HepG2 (cell line): ENCODE data around the gene AGAP3. TPM values are rescaled to one million over a fixed set of nuclear protein-coding genes. Genes with fewer than 3 reads are reported as not detected.

Source experiments
- ATAC-seq: fragments of 200-7000 bp; cut with Tn5 transposase; 3 replicates; pipeline ENCODE4 v1.9.1; 2020; ENCODE audit warnings: mild to moderate bottlenecking, moderate library complexity
- BruUV-seq: library from RNA; stranded (reverse); fragments of 400-500 nt; replicated peaks from 2 replicates; lab custom pipeline; 2021; lab: Mats Ljungman, UMichigan
- CTCF ChIA-PET: fragments of 300-600 bp; formaldehyde crosslinking; extraction: SDS; loops from one replicate; lab custom pipeline; 2021; ENCODE audit warnings: low total read pairs, inconsistent platforms, low intra/inter-chr PET ratio; lab: Yijun Ruan, JAX
- POLR2A ChIA-PET: fragments of 350-600 bp; sonication (Branson Sonifier 250); formaldehyde crosslinking; loops from one replicate; lab custom pipeline; 2020; ENCODE audit warnings: antibody characterized with exemption, inconsistent platforms; lab: Yijun Ruan, JAX
- DNase-seq: peaks from one replicate; pipeline ENCODE4 v3.0.0-alpha.2; 2015; ENCODE audit warnings: low spot score
- FAIRE-seq: peaks from 3 replicates; lab custom pipeline; 2011; peaks lifted over from hg19 to GRCh38; lab: Jason Lieb, UNC
- H2AFZ ChIP-seq: one replicate; pipeline ENCODE4 v1.6.1; 2011; ENCODE audit warnings: low read length, inconsistent platforms
- H3K27ac ChIP-seq: fragments of 300-600 bp; 3 replicates; pipeline ENCODE4 v1.8.0; 2011; ENCODE audit warnings: mixed run types, mild to moderate bottlenecking, mixed read lengths, low read length, inconsistent platforms; ENCODE audit not compliant: insufficient read depth; ENCODE audit errors: extremely low read length
- H3K27me3 ChIP-seq, 2 experiments: fragments of 200-600 bp in 1 of 2; 2 replicates in 1 of 2; 3 replicates in 1 of 2; pipeline versions ENCODE4 v1.6.0 to v1.8.0; 2011; ENCODE audit warnings: low read length in 2 of 2, mild to moderate bottlenecking in 2 of 2, moderate library complexity in 2 of 2, inconsistent platforms in 1 of 2; ENCODE audit not compliant: insufficient read depth in 2 of 2, control insufficient read depth in 1 of 2
- H3K36me3 ChIP-seq, 2 experiments: fragments of 200-600 bp in 1 of 2; replicated peaks in 1 of 2; 2 replicates in 1 of 2; 3 replicates in 1 of 2; pipeline versions ENCODE4 v1.5.1 to v1.8.0; 2011; ENCODE audit warnings: low read length in 2 of 2, inconsistent platforms in 1 of 2; ENCODE audit not compliant: insufficient read depth in 2 of 2, control insufficient read depth in 1 of 2
- H3K4me1 ChIP-seq: 2 replicates; pipeline ENCODE4 v1.5.1; 2012; ENCODE audit warnings: low read length, inconsistent platforms; ENCODE audit not compliant: insufficient read depth
- H3K4me2 ChIP-seq: 2 replicates; pipeline ENCODE4 v1.6.0; 2011; ENCODE audit warnings: low read depth, low read length, inconsistent platforms
- H3K4me3 ChIP-seq, 3 experiments: fragments of 200-600 bp in 1 of 3; sonication (generic), shearing (Covaris generic) in 1 of 3; replicated peaks in 1 of 3; 2 replicates each; pipeline ENCODE4 v1.5.1; 2011 to 2016; ENCODE audit warnings: low read length in 3 of 3, inconsistent platforms in 2 of 3, low read depth in 2 of 3, mild to moderate bottlenecking in 2 of 3, control low read depth in 1 of 3, mixed read lengths in 1 of 3; ENCODE audit not compliant: insufficient read depth in 1 of 3
- H3K79me2 ChIP-seq: one replicate; pipeline ENCODE4 v1.6.1; 2011; ENCODE audit warnings: low read length, inconsistent platforms; ENCODE audit not compliant: insufficient read depth
- H3K9ac ChIP-seq: 2 replicates; pipeline ENCODE4 v1.6.0; 2011; ENCODE audit warnings: mild to moderate bottlenecking, low read depth, low read length, inconsistent platforms; ENCODE audit not compliant: insufficient read depth
- H3K9me3 ChIP-seq: 2 replicates; pipeline ENCODE4 v1.5.1; 2012; ENCODE audit warnings: mild to moderate bottlenecking, low read length
- H4K20me1 ChIP-seq: 2 replicates; pipeline ENCODE4 v1.6.0; 2011; ENCODE audit warnings: inconsistent platforms, mild to moderate bottlenecking, low read length, moderate library complexity; ENCODE audit not compliant: insufficient read depth
- ARNT2 ChIP-seq: sonication (generic); formaldehyde crosslinking; IDR thresholded peaks from 2 replicates; pipeline ENCODE4 v1.8.0; 2022; ENCODE audit warnings: mild to moderate bottlenecking, low read depth, missing genetic modification reagents, moderate library complexity
- FOSL2 ChIP-seq: sonication (generic); formaldehyde crosslinking; IDR thresholded peaks from 2 replicates; pipeline ENCODE4 v1.4.0; 2020; ENCODE audit warnings: missing genetic modification reagents
- SAP130 ChIP-seq: IDR thresholded peaks from 2 replicates; pipeline ENCODE4 v1.6.1; 2016; ENCODE audit warnings: low read depth
- SKI ChIP-seq: fragments of 450-650 bp; IDR thresholded peaks from one replicate; pipeline ENCODE4 v1.6.1; 2018; ENCODE audit warnings: mild to moderate bottlenecking; ENCODE audit not compliant: partially characterized antibody
- THAP11 ChIP-seq: IDR thresholded peaks from 2 replicates; pipeline ENCODE4 v1.6.1; 2016; ENCODE audit warnings: missing biosample characterization, missing genetic modification reagents
- XRCC5 ChIP-seq: fragments of 200-400 bp; formaldehyde crosslinking; optimal IDR thresholded peaks from 2 replicates; pipeline ENCODE3; 2017; ENCODE audit warnings: mild to moderate bottlenecking, low read length
- ZFX ChIP-seq: sonication (generic); formaldehyde crosslinking; IDR thresholded peaks from 2 replicates; pipeline ENCODE4 v1.4.0; 2020; ENCODE audit warnings: mild to moderate bottlenecking, low read depth, missing genetic modification reagents, moderate library complexity
- ZNF263 ChIP-seq: sonication (generic); formaldehyde crosslinking; IDR thresholded peaks from 2 replicates; pipeline ENCODE4 v1.4.0; 2020; ENCODE audit warnings: missing genetic modification reagents
- ZNF326 ChIP-seq: sonication (generic); formaldehyde crosslinking; IDR thresholded peaks from 2 replicates; pipeline ENCODE4 v1.4.0; 2020; ENCODE audit warnings: missing genetic modification reagents, borderline replicate concordance
- ZNF557 ChIP-seq: sonication (generic); formaldehyde crosslinking; IDR thresholded peaks from 2 replicates; pipeline ENCODE4 v1.4.0; 2020; ENCODE audit warnings: missing genetic modification reagents
- ZNF687 ChIP-seq: sonication (generic); formaldehyde crosslinking; IDR thresholded peaks from 2 replicates; pipeline ENCODE4 v1.5.1; 2020; ENCODE audit warnings: mild to moderate bottlenecking, missing genetic modification reagents, moderate library complexity
- WGBS: methylation state at CpG from one replicate; pipeline ENCODE4 v1.1.6; 2017; ENCODE audit warnings: low lambda C conversion rate; 5-methylcytosine and 5-hydroxymethylcytosine counted together
- in situ Hi-C: cut with HindIII; loops from 2 replicates; pipeline ENCODE4 v1.10.0; 2017; ENCODE audit warnings: low pct_unique_long_range_greater_than_20kb; ENCODE audit not compliant: extremely low pct_ligation_motif_present
- intact Hi-C: fragments of 100-400 bp; cut with micrococcal nuclease; formaldehyde crosslinking; loops from one replicate; pipeline ENCODE4 v1.10.0; 2022; ENCODE audit not compliant: unreplicated experiment
- polyA plus RNA-seq, 8 experiments: library from polyadenylated mRNA; depleted of rRNA in 3 of 8; stranded (reverse) in 7 of 8; unstranded in 1 of 8; fragments of >200 nt; fragmentation: Illumina TruSeq in 4 of 8; extraction: Trizol in 4 of 8; gene quantifications; 2 replicates each; pipeline versions ENCODE4 v1.2.1 to v1.2.3, GENCODE V29; 2011 to 2016; ENCODE audit warnings: low read depth in 4 of 8, missing spikeins in 1 of 8, mixed read lengths in 1 of 8; ENCODE audit not compliant: insufficient read depth in 1 of 8
- total RNA-seq, 5 experiments: library from RNA; depleted of rRNA; stranded (reverse); fragments of >200 nt; fragmentation: Illumina TruSeq; extraction: Trizol; gene quantifications; 2 replicates each; pipeline ENCODE4 v1.2.3, GENCODE V29; 2016; ENCODE audit warnings: low read depth in 1 of 5
- TF ChIP-seq, protein P1 (sequence below): IDR thresholded peaks from 2 replicates; pipeline ENCODE4 v1.4.0; 2020; ENCODE audit warnings: mild to moderate bottlenecking, missing genetic modification reagents
- TF ChIP-seq, protein P2 (sequence below): sonication (generic); formaldehyde crosslinking; IDR thresholded peaks from 2 replicates; pipeline ENCODE4 v1.9.0; 2022; ENCODE audit warnings: low read depth, missing genetic modification reagents

AGAP3 gene
- total and polyA plus RNA-seq, 2 of the 13 experiments (the other 11 are each of a cell fraction or from before 2014, with no cell fraction given), result 31.3 to 61.4 TPM

DNA sequence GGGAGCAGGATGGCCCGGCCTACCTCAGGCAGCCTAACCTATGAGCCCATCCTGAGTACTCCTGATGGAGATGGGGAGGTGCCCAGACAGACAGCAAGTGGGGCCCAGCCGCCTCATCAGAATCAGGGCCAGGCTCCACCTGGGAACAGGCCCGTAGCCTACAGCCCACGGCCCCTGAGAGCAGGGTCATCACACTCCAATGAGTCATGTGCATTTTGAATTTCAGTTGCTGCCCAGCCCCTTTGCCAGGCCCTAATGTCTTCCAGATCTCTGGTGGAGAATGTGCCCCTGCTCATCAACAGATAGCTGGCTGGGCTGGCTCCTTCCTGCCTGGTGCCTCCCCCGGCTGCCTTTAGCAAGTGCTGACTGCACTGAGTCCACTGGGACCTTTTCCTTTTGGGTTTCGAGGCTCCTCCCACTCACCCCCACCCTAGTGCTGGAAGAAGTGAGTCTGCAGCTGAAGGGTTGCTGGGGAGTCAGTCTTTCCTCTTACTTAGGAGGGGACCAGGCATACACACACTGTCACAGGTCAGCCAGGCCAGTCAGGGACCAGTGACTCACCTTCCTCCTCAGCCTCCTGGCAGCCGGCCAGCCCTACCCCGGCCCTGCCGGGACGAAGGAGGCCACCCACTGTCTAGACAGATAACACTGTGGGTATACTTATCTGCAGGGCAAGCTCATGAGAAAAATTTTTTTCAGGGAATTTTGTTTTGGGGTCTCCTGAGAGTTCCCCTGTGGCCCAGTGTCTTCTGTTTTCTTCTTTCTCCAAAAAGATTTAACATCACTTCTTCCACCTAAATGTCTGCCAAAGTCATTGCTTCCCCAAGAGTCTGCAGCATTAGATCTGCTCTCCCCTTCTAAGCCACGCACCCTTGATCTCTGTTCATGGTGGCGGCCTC, 47.1 kb upstream of the AGAP3 start:
- FAIRE-seq, result no peak
- no TSS peak for BruUV-seq
- H3K27ac ChIP-seq, result no peak overlapping the region
- no peaks in the 10 kb centered on the region for H3K36me3 ChIP-seq
- no peak overlapping the region for H3K9ac ChIP-seq
- CTCF ChIA-PET, result no interaction called here
- no peak for TF ChIP-seq ZNF557 (CRISPR knock-in tag)
- TF ChIP-seq, protein P1, sequence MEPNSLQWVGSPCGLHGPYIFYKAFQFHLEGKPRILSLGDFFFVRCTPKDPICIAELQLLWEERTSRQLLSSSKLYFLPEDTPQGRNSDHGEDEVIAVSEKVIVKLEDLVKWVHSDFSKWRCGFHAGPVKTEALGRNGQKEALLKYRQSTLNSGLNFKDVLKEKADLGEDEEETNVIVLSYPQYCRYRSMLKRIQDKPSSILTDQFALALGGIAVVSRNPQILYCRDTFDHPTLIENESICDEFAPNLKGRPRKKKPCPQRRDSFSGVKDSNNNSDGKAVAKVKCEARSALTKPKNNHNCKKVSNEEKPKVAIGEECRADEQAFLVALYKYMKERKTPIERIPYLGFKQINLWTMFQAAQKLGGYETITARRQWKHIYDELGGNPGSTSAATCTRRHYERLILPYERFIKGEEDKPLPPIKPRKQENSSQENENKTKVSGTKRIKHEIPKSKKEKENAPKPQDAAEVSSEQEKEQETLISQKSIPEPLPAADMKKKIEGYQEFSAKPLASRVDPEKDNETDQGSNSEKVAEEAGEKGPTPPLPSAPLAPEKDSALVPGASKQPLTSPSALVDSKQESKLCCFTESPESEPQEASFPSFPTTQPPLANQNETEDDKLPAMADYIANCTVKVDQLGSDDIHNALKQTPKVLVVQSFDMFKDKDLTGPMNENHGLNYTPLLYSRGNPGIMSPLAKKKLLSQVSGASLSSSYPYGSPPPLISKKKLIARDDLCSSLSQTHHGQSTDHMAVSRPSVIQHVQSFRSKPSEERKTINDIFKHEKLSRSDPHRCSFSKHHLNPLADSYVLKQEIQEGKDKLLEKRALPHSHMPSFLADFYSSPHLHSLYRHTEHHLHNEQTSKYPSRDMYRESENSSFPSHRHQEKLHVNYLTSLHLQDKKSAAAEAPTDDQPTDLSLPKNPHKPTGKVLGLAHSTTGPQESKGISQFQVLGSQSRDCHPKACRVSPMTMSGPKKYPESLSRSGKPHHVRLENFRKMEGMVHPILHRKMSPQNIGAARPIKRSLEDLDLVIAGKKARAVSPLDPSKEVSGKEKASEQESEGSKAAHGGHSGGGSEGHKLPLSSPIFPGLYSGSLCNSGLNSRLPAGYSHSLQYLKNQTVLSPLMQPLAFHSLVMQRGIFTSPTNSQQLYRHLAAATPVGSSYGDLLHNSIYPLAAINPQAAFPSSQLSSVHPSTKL (CRISPR knock-in tag), result 0 out of 2 replicates have a peak, but pooled peaks have one; percentile 10
- TF ChIP-seq, protein P2, sequence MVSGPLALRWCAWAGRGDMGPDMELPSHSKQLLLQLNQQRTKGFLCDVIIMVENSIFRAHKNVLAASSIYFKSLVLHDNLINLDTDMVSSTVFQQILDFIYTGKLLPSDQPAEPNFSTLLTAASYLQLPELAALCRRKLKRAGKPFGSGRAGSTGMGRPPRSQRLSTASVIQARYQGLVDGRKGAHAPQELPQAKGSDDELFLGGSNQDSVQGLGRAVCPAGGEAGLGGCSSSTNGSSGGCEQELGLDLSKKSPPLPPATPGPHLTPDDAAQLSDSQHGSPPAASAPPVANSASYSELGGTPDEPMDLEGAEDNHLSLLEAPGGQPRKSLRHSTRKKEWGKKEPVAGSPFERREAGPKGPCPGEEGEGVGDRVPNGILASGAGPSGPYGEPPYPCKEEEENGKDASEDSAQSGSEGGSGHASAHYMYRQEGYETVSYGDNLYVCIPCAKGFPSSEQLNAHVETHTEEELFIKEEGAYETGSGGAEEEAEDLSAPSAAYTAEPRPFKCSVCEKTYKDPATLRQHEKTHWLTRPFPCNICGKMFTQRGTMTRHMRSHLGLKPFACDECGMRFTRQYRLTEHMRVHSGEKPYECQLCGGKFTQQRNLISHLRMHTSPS (CRISPR knock-in tag), result no peak
- TF ChIP-seq ZNF263 (CRISPR knock-in tag), result peak; percentile 19; the same call in 1 of the 2 replicates
- TF ChIP-seq ZNF326, result no peak
- TF ChIP-seq XRCC5, result peak; percentile 64
- peak; percentile 31; the same call in 1 of the 2 replicates for TF ChIP-seq SAP130
- peak; percentile 22; the same call in 1 of the 2 replicates for TF ChIP-seq ZNF687 (CRISPR knock-in tag)
- peak; percentile 81 for TF ChIP-seq SKI
- 0 out of 2 replicates have a peak, but pooled peaks have one; percentile 36 for TF ChIP-seq ARNT2 (CRISPR knock-in tag)
- peak; percentile 40; the same call in 1 of the 2 replicates for TF ChIP-seq THAP11 (CRISPR knock-in tag)
- peak; percentile 91 for TF ChIP-seq FOSL2 (CRISPR knock-in tag)
- TF ChIP-seq ZFX, result peak; percentile 17; the same call in 1 of the 2 replicates
- TF ChIP-seq, all 625 proteins: peak for 10
- DNase-seq, result peak; percentile 67
- 28% methylated on average over 5 of the region's 12 CpGs for WGBS
- in situ Hi-C loops (no loop called here), intact Hi-C loops (no loop called here)
- Histone ChIP-seq H2AFZ (no peak overlapping the region), H3K9me3 (no peaks in the 10 kb centered on the region), H4K20me1 (no peaks in the 10 kb centered on the region), H3K79me2 (no peaks in the 10 kb centered on the region), H3K4me1 (peaks cover 14% of the 10 kb centered on the region), H3K4me3 (no peak overlapping the region), H3K4me2 (peak overlapping the region; percentile 32; the same call in 1 of the 2 replicates), H3K27me3 (no peaks in the 10 kb centered on the region)
- POLR2A ChIA-PET, result interaction anchor here (0.5 to 1.4 kb wide), 2 partner anchors 11 to 51 kb away, joined by 3 to 7 read pairs; partner anchors contain the start of gene ABCB8
- ATAC-seq, result peak; percentile 80
